WTC11 (cell line): Measurements from ENCODE around the gene CD9.

Experiments used
- NFYB ChIP-seq: sonication (generic); formaldehyde crosslinking; conservative IDR thresholded peaks from 2 replicates; pipeline ENCODE4 v1.8.0; 2022; ENCODE audit warnings: low read depth, missing genetic modification reagents
- TF ChIP-seq, protein P1 (sequence below): fragments of 200-600 bp; IDR thresholded peaks from 2 replicates; pipeline ENCODE4 v1.8.0; 2022; ENCODE audit warnings: antibody characterized with exemption

DNA sequence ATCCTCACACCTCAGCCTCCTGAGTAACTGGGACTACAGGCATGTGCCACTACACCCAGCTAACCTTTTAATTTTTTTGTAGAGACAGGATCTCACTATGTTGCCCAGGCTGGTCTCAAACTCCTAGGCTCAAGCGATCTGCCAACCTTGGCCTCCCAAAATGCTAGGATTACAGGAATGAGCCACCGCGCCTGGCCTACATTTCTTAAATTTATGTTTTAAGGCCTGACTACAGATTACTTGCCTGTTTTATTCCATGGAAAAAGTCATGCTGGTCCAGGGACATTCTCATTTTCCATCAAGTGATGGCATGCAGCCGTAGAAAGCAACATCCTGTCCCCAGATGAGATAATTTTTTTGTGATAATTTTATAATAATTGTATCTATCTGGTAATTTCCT, 6.1 kb downstream of the CD9 start:
- TF ChIP-seq, protein P1, sequence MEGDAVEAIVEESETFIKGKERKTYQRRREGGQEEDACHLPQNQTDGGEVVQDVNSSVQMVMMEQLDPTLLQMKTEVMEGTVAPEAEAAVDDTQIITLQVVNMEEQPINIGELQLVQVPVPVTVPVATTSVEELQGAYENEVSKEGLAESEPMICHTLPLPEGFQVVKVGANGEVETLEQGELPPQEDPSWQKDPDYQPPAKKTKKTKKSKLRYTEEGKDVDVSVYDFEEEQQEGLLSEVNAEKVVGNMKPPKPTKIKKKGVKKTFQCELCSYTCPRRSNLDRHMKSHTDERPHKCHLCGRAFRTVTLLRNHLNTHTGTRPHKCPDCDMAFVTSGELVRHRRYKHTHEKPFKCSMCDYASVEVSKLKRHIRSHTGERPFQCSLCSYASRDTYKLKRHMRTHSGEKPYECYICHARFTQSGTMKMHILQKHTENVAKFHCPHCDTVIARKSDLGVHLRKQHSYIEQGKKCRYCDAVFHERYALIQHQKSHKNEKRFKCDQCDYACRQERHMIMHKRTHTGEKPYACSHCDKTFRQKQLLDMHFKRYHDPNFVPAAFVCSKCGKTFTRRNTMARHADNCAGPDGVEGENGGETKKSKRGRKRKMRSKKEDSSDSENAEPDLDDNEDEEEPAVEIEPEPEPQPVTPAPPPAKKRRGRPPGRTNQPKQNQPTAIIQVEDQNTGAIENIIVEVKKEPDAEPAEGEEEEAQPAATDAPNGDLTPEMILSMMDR: no peak
- no peak for TF ChIP-seq NFYB (CRISPR knock-in tag)
